HepG2 (cell line): Measurements from ENCODE around the gene FYB2. TPM values are rescaled to one million over a fixed set of nuclear protein-coding genes. Genes with fewer than 3 reads are reported as not detected.

Experiments used
- CEBPG ChIP-seq: IDR thresholded peaks from 2 replicates; pipeline ENCODE4 v1.6.1; 2016
- FOXC1 ChIP-seq: sonication (generic); formaldehyde crosslinking; IDR thresholded peaks from 2 replicates; pipeline ENCODE4 v1.8.0; 2022; ENCODE audit warnings: mild to moderate bottlenecking, missing genetic modification reagents, borderline replicate concordance
- KLF6 ChIP-seq: IDR thresholded peaks from 2 replicates; pipeline ENCODE4 v1.8.0; 2016; ENCODE audit warnings: missing biosample characterization, missing genetic modification reagents
- MBD4 ChIP-seq: IDR thresholded peaks from 2 replicates; pipeline ENCODE4 v1.6.1; 2012; ENCODE audit warnings: low read length, inconsistent platforms, borderline replicate concordance
- NBN ChIP-seq: fragments of 450-650 bp; conservative IDR thresholded peaks from 2 replicates; pipeline ENCODE4 v1.6.1; 2017
- RBM22 ChIP-seq: fragments of 200-400 bp; formaldehyde crosslinking; optimal IDR thresholded peaks from 2 replicates; pipeline ENCODE3; 2017; ENCODE audit warnings: mild to moderate bottlenecking, low read length, moderate library complexity
- SMAD3 ChIP-seq: sonication (generic); formaldehyde crosslinking; IDR thresholded peaks from 2 replicates; pipeline ENCODE4 v1.4.0; 2020; ENCODE audit warnings: missing genetic modification reagents
- TSC22D2 ChIP-seq: sonication (generic); formaldehyde crosslinking; IDR thresholded peaks from 2 replicates; pipeline ENCODE4 v1.5.1; 2020; ENCODE audit warnings: missing genetic modification reagents, mild to moderate bottlenecking, borderline replicate concordance
- ZKSCAN5 ChIP-seq: sonication (generic); formaldehyde crosslinking; IDR thresholded peaks from 2 replicates; pipeline ENCODE4 v1.5.1; 2020; ENCODE audit warnings: mild to moderate bottlenecking, missing genetic modification reagents
- ZNF337 ChIP-seq: sonication (generic); formaldehyde crosslinking; IDR thresholded peaks from 2 replicates; pipeline ENCODE4 v1.5.1; 2020; ENCODE audit warnings: missing genetic modification reagents, low read depth, mild to moderate bottlenecking, borderline replicate concordance
- ZNF607 ChIP-seq: sonication (generic); formaldehyde crosslinking; IDR thresholded peaks from 2 replicates; pipeline ENCODE4 v1.5.1; 2020; ENCODE audit warnings: missing genetic modification reagents, mild to moderate bottlenecking, borderline replicate concordance
- ZNF879 ChIP-seq: sonication (generic); formaldehyde crosslinking; IDR thresholded peaks from 2 replicates; pipeline ENCODE4 v1.8.1; 2023; ENCODE audit warnings: missing genetic modification reagents
- polyA plus RNA-seq, 8 experiments: library from polyadenylated mRNA; depleted of rRNA in 3 of 8; stranded (reverse) in 7 of 8; unstranded in 1 of 8; fragments of >200 nt; fragmentation: Illumina TruSeq in 4 of 8; extraction: Trizol in 4 of 8; gene quantifications; 2 replicates each; pipeline versions ENCODE4 v1.2.1 to v1.2.3, GENCODE V29; 2011 to 2016; ENCODE audit warnings: low read depth in 4 of 8, missing spikeins in 1 of 8, mixed read lengths in 1 of 8; ENCODE audit not compliant: insufficient read depth in 1 of 8
- total RNA-seq, 5 experiments: library from RNA; depleted of rRNA; stranded (reverse); fragments of >200 nt; fragmentation: Illumina TruSeq; extraction: Trizol; gene quantifications; 2 replicates each; pipeline ENCODE4 v1.2.3, GENCODE V29; 2016; ENCODE audit warnings: low read depth in 1 of 5
- TF ChIP-seq, protein P1 (sequence below): sonication (generic); formaldehyde crosslinking; IDR thresholded peaks from 2 replicates; pipeline ENCODE4 v1.4.0; 2020; ENCODE audit warnings: mild to moderate bottlenecking, missing genetic modification reagents
- TF ChIP-seq, protein P2 (sequence below): fragments of 450-650 bp; IDR thresholded peaks from 2 replicates; pipeline ENCODE4 v1.6.1; 2017
- TF ChIP-seq, protein P3 (sequence below): sonication (generic); formaldehyde crosslinking; IDR thresholded peaks from 2 replicates; pipeline ENCODE4 v1.4.0; 2020; ENCODE audit warnings: missing genetic modification reagents
- TF ChIP-seq, protein P4 (sequence below): sonication (generic); formaldehyde crosslinking; IDR thresholded peaks from 2 replicates; pipeline ENCODE4 v1.4.0; 2020; ENCODE audit warnings: low read depth, missing genetic modification reagents
- TF ChIP-seq, protein P5 (sequence below): sonication (generic); formaldehyde crosslinking; IDR thresholded peaks from 2 replicates; pipeline ENCODE4 v1.4.0; 2020; ENCODE audit warnings: mild to moderate bottlenecking, missing genetic modification reagents

Gene FYB2
- total and polyA plus RNA-seq, 2 of the 13 experiments (the other 11 are each of a cell fraction or from before 2014, with no cell fraction given), result 1.2 to 2.7 TPM

DNA sequence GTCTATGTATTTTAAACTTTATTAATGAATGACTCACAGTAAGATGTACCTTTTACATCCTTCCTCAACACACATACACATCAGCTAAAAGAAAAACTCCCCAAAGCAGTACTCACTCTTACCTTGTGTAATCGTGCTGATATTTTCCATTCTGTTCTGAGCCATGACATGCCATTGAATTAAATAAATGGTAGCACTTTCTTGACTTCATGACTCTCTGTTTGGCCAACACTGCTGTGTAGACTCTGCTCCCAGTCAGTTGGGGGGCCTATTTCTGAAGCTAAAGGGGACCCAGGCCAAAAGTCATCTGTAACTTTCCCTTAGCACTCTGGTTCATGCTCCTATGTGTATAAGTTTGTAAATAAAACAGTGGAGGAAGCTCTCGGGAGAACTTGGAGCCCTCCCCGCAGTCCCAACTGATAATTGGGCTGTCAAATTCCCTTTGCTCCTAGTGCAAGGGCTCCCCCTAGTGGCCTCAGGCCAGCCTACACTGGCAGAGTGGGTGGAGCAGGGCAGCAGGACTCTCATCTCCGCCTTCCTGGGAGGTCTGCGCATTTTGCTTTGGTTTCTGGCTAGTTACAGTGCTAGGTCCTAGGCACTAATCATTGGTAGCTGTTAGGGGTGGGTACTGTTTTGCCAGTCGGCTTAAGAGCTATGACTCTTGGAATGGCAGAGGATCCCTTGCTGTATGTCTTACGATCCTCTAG is 1.7 kb upstream of the FYB2 start (continued):
- TF ChIP-seq ZKSCAN5 (CRISPR knock-in tag) (no peak), MBD4 (no peak), KLF6 (no peak), RBM22 (no peak), ZNF879 (CRISPR knock-in tag) (no peak), ZNF337 (CRISPR knock-in tag) (no peak), CEBPG (peak; percentile 35; the same call in 1 of the 2 replicates), NBN (no peak), FOXC1 (CRISPR knock-in tag) (no peak), SMAD3 (no peak), TSC22D2 (no peak), ZNF607 (CRISPR knock-in tag) (no peak)
- TF ChIP-seq, protein P1, sequence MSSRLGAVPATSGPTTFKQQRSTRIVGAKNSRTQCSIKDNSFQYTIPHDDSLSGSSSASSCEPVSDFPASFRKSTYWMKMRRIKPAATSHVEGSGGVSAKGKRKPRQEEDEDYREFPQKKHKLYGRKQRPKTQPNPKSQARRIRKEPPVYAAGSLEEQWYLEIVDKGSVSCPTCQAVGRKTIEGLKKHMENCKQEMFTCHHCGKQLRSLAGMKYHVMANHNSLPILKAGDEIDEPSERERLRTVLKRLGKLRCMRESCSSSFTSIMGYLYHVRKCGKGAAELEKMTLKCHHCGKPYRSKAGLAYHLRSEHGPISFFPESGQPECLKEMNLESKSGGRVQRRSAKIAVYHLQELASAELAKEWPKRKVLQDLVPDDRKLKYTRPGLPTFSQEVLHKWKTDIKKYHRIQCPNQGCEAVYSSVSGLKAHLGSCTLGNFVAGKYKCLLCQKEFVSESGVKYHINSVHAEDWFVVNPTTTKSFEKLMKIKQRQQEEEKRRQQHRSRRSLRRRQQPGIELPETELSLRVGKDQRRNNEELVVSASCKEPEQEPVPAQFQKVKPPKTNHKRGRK, result no peak
- TF ChIP-seq, protein P2, sequence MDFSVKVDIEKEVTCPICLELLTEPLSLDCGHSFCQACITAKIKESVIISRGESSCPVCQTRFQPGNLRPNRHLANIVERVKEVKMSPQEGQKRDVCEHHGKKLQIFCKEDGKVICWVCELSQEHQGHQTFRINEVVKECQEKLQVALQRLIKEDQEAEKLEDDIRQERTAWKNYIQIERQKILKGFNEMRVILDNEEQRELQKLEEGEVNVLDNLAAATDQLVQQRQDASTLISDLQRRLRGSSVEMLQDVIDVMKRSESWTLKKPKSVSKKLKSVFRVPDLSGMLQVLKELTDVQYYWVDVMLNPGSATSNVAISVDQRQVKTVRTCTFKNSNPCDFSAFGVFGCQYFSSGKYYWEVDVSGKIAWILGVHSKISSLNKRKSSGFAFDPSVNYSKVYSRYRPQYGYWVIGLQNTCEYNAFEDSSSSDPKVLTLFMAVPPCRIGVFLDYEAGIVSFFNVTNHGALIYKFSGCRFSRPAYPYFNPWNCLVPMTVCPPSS, result no peak
- TF ChIP-seq, protein P3, sequence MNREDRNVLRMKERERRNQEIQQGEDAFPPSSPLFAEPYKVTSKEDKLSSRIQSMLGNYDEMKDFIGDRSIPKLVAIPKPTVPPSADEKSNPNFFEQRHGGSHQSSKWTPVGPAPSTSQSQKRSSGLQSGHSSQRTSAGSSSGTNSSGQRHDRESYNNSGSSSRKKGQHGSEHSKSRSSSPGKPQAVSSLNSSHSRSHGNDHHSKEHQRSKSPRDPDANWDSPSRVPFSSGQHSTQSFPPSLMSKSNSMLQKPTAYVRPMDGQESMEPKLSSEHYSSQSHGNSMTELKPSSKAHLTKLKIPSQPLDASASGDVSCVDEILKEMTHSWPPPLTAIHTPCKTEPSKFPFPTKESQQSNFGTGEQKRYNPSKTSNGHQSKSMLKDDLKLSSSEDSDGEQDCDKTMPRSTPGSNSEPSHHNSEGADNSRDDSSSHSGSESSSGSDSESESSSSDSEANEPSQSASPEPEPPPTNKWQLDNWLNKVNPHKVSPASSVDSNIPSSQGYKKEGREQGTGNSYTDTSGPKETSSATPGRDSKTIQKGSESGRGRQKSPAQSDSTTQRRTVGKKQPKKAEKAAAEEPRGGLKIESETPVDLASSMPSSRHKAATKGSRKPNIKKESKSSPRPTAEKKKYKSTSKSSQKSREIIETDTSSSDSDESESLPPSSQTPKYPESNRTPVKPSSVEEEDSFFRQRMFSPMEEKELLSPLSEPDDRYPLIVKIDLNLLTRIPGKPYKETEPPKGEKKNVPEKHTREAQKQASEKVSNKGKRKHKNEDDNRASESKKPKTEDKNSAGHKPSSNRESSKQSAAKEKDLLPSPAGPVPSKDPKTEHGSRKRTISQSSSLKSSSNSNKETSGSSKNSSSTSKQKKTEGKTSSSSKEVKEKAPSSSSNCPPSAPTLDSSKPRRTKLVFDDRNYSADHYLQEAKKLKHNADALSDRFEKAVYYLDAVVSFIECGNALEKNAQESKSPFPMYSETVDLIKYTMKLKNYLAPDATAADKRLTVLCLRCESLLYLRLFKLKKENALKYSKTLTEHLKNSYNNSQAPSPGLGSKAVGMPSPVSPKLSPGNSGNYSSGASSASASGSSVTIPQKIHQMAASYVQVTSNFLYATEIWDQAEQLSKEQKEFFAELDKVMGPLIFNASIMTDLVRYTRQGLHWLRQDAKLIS (CRISPR knock-in tag), result no peak
- TF ChIP-seq, protein P4, sequence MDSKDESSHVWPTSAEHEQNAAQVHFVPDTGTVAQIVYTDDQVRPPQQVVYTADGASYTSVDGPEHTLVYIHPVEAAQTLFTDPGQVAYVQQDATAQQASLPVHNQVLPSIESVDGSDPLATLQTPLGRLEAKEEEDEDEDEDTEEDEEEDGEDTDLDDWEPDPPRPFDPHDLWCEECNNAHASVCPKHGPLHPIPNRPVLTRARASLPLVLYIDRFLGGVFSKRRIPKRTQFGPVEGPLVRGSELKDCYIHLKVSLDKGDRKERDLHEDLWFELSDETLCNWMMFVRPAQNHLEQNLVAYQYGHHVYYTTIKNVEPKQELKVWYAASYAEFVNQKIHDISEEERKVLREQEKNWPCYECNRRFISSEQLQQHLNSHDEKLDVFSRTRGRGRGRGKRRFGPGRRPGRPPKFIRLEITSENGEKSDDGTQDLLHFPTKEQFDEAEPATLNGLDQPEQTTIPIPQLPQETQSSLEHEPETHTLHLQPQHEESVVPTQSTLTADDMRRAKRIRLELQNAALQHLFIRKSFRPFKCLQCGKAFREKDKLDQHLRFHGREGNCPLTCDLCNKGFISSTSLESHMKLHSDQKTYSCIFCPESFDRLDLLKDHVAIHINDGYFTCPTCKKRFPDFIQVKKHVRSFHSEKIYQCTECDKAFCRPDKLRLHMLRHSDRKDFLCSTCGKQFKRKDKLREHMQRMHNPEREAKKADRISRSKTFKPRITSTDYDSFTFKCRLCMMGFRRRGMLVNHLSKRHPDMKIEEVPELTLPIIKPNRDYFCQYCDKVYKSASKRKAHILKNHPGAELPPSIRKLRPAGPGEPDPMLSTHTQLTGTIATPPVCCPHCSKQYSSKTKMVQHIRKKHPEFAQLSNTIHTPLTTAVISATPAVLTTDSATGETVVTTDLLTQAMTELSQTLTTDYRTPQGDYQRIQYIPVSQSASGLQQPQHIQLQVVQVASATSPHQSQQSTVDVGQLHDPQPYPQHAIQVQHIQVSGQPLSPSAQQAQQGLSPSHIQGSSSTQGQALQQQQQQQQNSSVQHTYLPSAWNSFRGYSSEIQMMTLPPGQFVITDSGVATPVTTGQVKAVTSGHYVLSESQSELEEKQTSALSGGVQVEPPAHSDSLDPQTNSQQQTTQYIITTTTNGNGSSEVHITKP (CRISPR knock-in tag), result no peak
- TF ChIP-seq, protein P5, sequence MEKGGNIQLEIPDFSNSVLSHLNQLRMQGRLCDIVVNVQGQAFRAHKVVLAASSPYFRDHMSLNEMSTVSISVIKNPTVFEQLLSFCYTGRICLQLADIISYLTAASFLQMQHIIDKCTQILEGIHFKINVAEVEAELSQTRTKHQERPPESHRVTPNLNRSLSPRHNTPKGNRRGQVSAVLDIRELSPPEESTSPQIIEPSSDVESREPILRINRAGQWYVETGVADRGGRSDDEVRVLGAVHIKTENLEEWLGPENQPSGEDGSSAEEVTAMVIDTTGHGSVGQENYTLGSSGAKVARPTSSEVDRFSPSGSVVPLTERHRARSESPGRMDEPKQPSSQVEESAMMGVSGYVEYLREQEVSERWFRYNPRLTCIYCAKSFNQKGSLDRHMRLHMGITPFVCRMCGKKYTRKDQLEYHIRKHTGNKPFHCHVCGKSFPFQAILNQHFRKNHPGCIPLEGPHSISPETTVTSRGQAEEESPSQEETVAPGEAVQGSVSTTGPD (CRISPR knock-in tag), result no peak
